NOMO-1 treated with DMSO at 0.1 percent for 48 hours (cell line): ENCODE data around the gene PPP1R9A.

Experiments used
- DNase-seq: peaks from one replicate; lab custom pipeline; 2025; ENCODE audit not compliant: unreplicated experiment; lab: John Stamatoyannopoulos, UW

Gene PPP1R9A

DNA sequence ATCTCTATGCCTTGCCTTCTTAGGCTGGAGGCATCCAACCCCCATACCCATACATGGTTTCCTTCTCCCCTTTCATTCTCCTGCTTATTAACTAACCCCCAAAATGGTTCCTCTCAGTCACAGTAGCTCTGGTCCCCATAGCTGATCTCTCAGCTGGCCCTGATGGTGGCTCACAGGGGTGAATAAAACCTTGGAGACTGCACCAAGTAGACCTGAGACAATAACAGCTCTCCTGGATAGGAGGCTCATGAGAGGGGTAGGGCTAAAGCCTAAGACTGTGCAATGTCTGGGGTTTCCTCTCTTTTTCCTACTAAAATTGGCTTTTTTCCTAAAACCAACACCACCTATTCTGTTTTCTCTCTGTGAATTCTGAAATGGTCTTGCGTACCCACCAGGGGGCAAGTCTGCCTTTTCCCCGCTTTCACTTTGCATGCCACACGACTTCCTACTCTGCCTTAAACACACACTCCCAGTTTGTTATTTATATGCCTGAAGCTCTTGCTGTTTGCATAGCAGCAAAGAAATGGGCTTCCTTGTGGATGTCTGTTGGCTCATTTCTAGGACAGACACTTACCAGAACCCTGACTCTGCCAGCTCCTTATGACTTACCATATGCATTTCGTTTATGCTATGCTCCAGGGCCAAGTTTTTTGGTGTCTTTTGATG, 435.4 kb downstream of the PPP1R9A start:
- no peak for DNase-seq
